Stomach (tissue), 9 donors: ENCODE measurements around the gene SPATA20. TPM values are rescaled to one million over a fixed set of nuclear protein-coding genes. Genes with fewer than 3 reads are reported as not detected.

Source experiments
- DNase-seq, 2 donors: peaks; one replicate each; pipeline versions ENCODE4 v3.0.0 to v3.0.0-alpha.2; 2013 to 2019
- H3K27ac ChIP-seq, 5 donors: fragments of 200-600 bp in 4 of 5; sonication (generic) in 4 of 5; one replicate each; pipeline ENCODE4 v1.5.1; 2013 to 2019; ENCODE audit warnings: mild to moderate bottlenecking in 1 of 5, moderate library complexity in 1 of 5
- H3K27me3 ChIP-seq, 3 donors: fragments of 200-600 bp; sonication (generic); one replicate each; pipeline ENCODE4 v1.5.1; 2017 to 2019; ENCODE audit warnings: mixed run types in 1 of 3
- H3K36me3 ChIP-seq, 4 donors: fragments of 200-600 bp; sonication (generic); 1 replicate in 3 of 4; 2 replicates in 1 of 4; pipeline ENCODE4 v1.5.1; 2016 to 2019
- H3K4me1 ChIP-seq, 4 donors: fragments of 200-600 bp; sonication (generic); one replicate each; pipeline ENCODE4 v1.5.1; 2016 to 2019
- H3K4me3 ChIP-seq, 4 donors: fragments of 200-600 bp; sonication (generic) in 3 of 4; one replicate each; pipeline ENCODE4 v1.5.1; 2016 to 2019; ENCODE audit warnings: mild to moderate bottlenecking in 1 of 4
- H3K9me3 ChIP-seq, 4 donors: fragments of 200-600 bp; sonication (generic); one replicate each; pipeline ENCODE4 v1.5.1; 2016 to 2019
- EP300 ChIP-seq: sonication (generic); formaldehyde crosslinking; IDR thresholded peaks from one replicate; pipeline ENCODE4 v1.6.1; 2017; ENCODE audit warnings: antibody characterized with exemption
- POLR2A ChIP-seq, 4 donors: fragments of 450-650 bp; IDR thresholded peaks; one replicate each; pipeline ENCODE4 v1.6.1; 2016; ENCODE audit warnings: antibody characterized with exemption in 4 of 4, control low read depth in 2 of 4, mild to moderate bottlenecking in 1 of 4, moderate library complexity in 1 of 4
- POLR2AphosphoS5 ChIP-seq, 3 donors: sonication (generic); formaldehyde crosslinking; IDR thresholded peaks; one replicate each; pipeline ENCODE4 v1.6.1; 2016; ENCODE audit warnings: antibody characterized with exemption in 3 of 3
- WGBS, 5 donors: extraction: QIAGEN DNeasy Blood & Tissue Kit in 3 of 5; methylation state at CpG; one replicate each; pipeline versions ENCODE4 v1.1.5 to v1.1.7; 2013 to 2018; 5-methylcytosine and 5-hydroxymethylcytosine counted together
- intact Hi-C: fragments of 100-400 bp; cut with DNase I; formaldehyde crosslinking; loops from one replicate; pipeline ENCODE4 v1.15.1; 2023; ENCODE audit warnings: low total_unique reads
- polyA plus RNA-seq, 3 donors: library from polyadenylated mRNA; stranded (reverse); fragments of 200-250 nt; gene quantifications; one replicate each; pipeline ENCODE4 v1.2.3, GENCODE V29; 2013
- total RNA-seq, 5 donors: library from RNA; depleted of rRNA; stranded (reverse); fragments of >200 nt; gene quantifications; one replicate each; pipeline versions ENCODE4 v1.1.0 to v1.2.3, GENCODE V29; 2014 to 2016
- TF ChIP-seq, protein P1 (sequence below), 7 experiments: fragments of 450-650 bp in 4 of 7; fragments of 200-600 bp in 3 of 7; sonication (generic) in 3 of 7; IDR thresholded peaks; one replicate each; pipeline ENCODE4 v1.5.1; 2016 to 2019; ENCODE audit warnings: antibody characterized with exemption in 7 of 7, control low read depth in 2 of 7, mild to moderate bottlenecking in 1 of 7
- donor health status: healthy with polysubstance abuse.
- donor health status: Bipolar disorder and iron deficiency.
- donor health status: healthy.

Gene SPATA20
- total and polyA plus RNA-seq, 8 donors, result 24.8 to 1,214 (median 80.8) TPM

DNA sequence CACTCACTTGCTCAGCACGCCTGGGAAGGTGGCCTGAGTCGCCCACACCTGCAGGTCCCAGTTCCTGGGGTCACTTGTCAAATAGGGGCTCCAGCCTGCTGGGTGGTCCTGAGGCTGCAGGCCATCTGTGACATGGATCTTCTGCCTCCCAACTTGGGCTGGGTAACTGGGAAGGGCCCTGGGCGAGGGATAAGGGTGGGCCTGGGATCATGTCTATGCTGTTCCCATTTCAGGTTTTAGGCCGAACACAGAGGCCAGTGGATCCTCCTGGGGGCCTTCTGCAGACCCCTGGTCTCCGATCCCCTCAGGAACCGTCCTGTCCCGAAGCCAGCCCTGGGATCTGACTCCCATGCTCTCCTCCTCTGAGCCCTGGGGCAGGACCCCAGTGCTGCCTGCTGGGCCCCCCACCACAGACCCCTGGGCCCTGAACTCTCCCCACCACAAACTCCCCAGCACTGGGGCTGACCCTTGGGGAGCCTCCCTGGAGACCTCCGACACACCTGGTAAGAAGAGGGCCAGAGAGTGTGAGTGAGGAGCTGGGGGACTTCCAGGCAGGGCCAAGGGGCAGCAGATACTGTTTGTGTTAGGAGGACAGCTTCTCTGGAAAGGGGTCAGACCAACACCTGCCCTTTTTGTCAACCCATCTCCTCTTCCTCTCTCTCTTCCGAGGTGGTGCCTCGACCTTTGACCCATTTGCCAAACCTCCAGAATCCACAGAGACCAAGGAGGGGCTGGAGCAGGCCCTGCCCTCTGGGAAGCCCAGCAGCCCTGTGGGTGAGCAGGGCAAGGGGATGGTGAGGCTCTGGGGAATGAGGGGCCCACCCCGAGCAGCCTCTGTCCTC is 6.2 kb upstream of the SPATA20 start:
- Histone ChIP-seq H3K27ac (peak overlapping the region; percentile 77 to 92 (median 81)), H3K4me3 (peak overlapping the region in 2 of 4 donors; percentile 48 to 57), H3K9me3 (no peaks in the 10 kb centered on the region), H3K36me3 (peaks cover 12 to 49% (median 32%) of the 10 kb centered on the region in 4 donors), H3K4me1 (peaks cover 51 to 90% (median 80%) of the 10 kb centered on the region in 4 donors), H3K27me3 (no peaks in the 10 kb centered on the region)
- TF ChIP-seq POLR2A (IDR thresholded peaks at IDR 0.05) (no peak), EP300 (no peak)
- intact Hi-C loops, result loop anchor here (10.0 kb wide), 1 partner anchor 304 kb away; no protein-coding TSS in a partner anchor
- no peak for DNase-seq
- WGBS, 5 donors, result 76 to 87% (median 81%) methylated on average over 7 to 11 of the region's 11 CpGs

DNA sequence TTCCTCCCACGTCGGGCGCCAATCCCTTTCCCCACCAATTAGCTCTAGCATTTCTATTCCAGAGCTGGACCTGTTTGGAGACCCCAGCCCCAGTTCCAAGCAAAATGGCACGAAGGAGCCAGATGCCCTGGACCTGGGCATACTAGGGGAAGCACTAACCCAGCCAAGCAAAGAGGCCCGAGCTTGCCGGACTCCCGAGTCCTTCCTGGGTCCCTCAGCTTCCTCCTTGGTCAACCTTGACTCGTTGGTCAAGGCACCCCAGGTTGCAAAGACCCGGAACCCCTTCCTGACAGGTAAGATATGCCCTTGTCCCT is 5.6 kb upstream of the SPATA20 start:
- Histone ChIP-seq H3K36me3 (peaks cover 9 to 47% (median 30%) of the 10 kb centered on the region in 4 donors), H3K27ac (peak overlapping the region; percentile 77 to 92 (median 81)), H3K4me1 (peaks cover 48 to 87% (median 76%) of the 10 kb centered on the region in 4 donors), H3K27me3 (no peaks in the 10 kb centered on the region), H3K4me3 (peak overlapping the region; percentile 48 to 57 (median 52)), H3K9me3 (no peaks in the 10 kb centered on the region)
- TF ChIP-seq POLR2A (IDR thresholded peaks at IDR 0.05), result no peak
- TF ChIP-seq, protein P1, sequence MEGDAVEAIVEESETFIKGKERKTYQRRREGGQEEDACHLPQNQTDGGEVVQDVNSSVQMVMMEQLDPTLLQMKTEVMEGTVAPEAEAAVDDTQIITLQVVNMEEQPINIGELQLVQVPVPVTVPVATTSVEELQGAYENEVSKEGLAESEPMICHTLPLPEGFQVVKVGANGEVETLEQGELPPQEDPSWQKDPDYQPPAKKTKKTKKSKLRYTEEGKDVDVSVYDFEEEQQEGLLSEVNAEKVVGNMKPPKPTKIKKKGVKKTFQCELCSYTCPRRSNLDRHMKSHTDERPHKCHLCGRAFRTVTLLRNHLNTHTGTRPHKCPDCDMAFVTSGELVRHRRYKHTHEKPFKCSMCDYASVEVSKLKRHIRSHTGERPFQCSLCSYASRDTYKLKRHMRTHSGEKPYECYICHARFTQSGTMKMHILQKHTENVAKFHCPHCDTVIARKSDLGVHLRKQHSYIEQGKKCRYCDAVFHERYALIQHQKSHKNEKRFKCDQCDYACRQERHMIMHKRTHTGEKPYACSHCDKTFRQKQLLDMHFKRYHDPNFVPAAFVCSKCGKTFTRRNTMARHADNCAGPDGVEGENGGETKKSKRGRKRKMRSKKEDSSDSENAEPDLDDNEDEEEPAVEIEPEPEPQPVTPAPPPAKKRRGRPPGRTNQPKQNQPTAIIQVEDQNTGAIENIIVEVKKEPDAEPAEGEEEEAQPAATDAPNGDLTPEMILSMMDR (IDR thresholded peaks at IDR 0.05), result no peak
- no peak for TF ChIP-seq POLR2AphosphoS5 (IDR thresholded peaks at IDR 0.05)
- TF ChIP-seq EP300, result no peak
- 47 to 62% (median 50%) methylated on average over 8 to 9 of the region's 9 CpGs for WGBS, 5 donors
- intact Hi-C loops, result loop anchor here (10.0 kb wide), 1 partner anchor 303 kb away; no protein-coding TSS in a partner anchor
- no peak for DNase-seq

DNA sequence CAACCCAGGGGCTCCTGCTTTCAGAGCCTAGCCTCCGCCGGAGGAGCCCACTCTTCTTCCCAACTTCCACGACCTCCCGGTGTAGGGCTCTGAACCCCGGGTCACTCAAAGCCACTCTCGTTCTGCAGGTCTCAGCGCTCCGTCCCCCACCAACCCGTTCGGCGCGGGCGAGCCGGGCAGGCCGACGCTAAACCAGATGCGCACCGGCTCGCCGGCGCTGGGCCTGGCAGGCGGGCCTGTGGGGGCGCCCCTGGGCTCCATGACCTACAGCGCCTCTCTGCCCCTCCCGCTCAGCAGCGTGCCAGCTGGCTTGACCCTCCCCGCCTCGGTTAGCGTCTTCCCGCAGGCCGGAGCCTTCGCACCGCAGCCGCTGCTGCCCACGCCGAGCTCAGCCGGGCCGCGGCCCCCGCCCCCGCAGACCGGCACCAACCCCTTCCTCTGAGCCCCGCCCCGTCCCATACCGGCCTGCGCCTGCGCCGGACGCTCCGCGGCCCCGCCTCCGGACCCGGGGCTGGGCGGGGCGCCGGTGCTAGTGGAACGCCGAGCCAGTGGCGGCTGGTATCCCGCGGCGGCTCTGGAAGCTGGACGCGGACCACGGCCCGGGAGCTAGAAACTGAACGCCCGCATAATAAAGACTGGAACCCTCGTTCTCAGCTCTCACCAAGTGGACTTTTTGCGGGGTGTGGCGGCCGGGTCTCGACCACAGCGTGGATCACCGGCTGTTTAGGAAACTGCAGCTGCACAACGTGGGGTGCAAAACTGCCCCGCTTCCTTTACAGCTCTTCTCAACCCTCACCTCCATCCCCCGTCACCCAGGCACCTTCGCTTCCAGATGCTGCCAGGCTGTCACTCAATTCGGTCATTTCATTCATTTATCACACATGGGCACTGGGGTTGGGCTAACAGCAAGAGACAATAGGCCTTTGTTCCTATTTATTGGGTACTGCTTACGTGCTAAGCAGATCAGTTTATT is 5.0 kb upstream of the SPATA20 start:
- 1 to 2% (median 2%) methylated on average over 42 to 82 of the region's 82 CpGs for WGBS, 5 donors
- no peaks in the 10 kb centered on the region for H3K27me3 ChIP-seq
- peak overlapping the region; percentile 77 to 92 (median 81) for H3K27ac ChIP-seq
- H3K9me3 ChIP-seq, result no peaks in the 10 kb centered on the region
- intact Hi-C loops, result loop anchor here (10.0 kb wide), 1 partner anchor 303 kb away; no protein-coding TSS in a partner anchor
- TF ChIP-seq EP300, result no peak
- peak; percentile 20 to 76 (median 45) for TF ChIP-seq POLR2AphosphoS5 (IDR thresholded peaks at IDR 0.05)
- TF ChIP-seq, protein P1 (IDR thresholded peaks at IDR 0.05), result no peak
- DNase-seq, result peak; percentile 92 to 96
- H3K4me1 ChIP-seq, result peaks cover 48 to 87% (median 76%) of the 10 kb centered on the region in 4 donors
- peaks cover 7 to 41% (median 24%) of the 10 kb centered on the region in 4 donors for H3K36me3 ChIP-seq
- H3K4me3 ChIP-seq, result peak overlapping the region; percentile 48 to 57 (median 52)

DNA sequence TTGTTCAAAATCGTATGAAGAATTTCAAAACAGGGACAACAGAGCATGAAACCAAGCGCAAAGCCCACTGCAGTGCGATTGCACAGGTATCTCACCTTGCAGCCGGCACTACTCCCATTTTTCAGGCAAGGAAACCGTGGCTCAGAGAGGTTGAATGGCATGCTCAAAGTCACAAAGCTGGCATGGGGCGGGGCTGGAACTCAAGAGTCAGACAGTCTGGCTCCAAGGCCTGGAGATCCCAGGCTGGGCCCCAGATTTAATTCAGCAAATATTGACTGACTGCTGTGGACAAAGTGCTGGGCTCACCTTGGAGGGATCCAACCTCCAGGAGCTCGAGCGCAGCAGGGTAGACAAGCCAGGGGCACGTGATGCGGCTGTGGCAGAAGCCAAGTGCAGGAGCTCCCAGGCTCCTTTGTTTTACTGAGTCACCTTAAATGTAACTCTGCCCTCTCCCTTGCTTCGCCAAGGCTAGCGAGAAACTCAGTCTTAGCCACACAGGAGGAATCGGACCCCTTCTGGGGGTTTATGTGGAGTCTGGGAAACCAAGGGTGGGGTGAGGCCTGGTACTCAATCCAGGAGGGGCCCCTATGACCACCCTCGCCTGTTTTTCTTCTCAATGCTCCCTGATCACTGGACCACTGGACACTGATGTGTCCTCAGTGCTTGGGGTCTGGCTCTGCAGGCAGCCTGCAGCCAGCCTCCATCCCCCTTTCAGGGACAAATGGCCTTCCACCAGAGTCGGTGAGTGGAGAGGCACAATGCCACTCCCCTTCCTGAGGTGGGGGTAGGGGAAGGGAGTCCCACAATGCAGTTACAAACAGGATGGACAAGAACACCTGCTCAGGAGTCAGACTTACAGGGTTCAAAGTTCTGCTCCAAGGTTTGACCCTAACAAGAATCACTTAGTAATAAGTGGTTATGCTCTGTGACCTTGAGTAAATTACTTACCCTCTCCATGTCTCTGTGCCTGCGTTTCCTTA is 3.9 kb upstream of the SPATA20 start:
- Histone ChIP-seq H3K27ac (peak overlapping the region; percentile 77 to 92 (median 81)), H3K9me3 (no peaks in the 10 kb centered on the region), H3K36me3 (peaks cover 5 to 30% (median 17%) of the 10 kb centered on the region in 4 donors), H3K4me1 (peaks cover 50 to 86% (median 77%) of the 10 kb centered on the region in 4 donors), H3K27me3 (no peaks in the 10 kb centered on the region), H3K4me3 (peak overlapping the region in 2 of 4 donors; percentile 48 to 57)
- TF ChIP-seq, protein P1 (IDR thresholded peaks at IDR 0.05), result peak in 1 of 7 experiments; percentile 7
- TF ChIP-seq POLR2AphosphoS5 (IDR thresholded peaks at IDR 0.05) (peak in 2 of 3 donors; percentile 18 to 88), POLR2A (IDR thresholded peaks at IDR 0.05) (no peak)
- DNase-seq, result peak; percentile 94 to 95
- intact Hi-C loops, result loop anchor here (10.0 kb wide), 1 partner anchor 302 kb away; no protein-coding TSS in a partner anchor
- 28 to 66% (median 47%) methylated on average over 15 to 16 of the region's 16 CpGs for WGBS, 5 donors
